ENCODE results near the gene DLG2.

GRCh38 chr11:84902445-84902844 lies 724.7 kb downstream of the DLG2 start:
- TF ChIP-seq CTCF (IDR thresholded peaks at IDR 0.05) (no peak), POLR2A (IDR thresholded peaks at IDR 0.05) (no peak), POLR2AphosphoS5 (IDR thresholded peaks at IDR 0.05) (no peak), EP300 (IDR thresholded peaks at IDR 0.05) (no peak)
